ENCODE results near the gene AKNA.

DNA sequence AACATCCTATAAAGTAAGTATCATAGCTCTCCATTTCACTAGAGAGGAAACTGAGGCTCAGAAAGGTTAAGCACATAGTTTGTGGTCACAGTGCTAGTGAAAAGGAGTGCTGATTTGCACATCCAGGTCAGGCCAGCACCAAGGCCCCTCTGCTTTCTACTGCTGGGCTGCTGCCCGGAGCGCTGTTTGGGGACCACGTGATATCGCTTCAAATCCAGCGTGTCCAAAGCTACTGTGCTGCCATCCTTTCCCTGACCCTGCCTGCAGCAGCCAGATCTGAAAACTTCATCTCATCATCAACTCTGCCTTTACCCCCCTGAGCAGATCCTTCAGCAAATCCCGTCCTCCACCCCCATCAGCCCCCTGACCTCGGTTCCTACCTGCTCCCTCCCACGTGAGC lies 40.7 kb upstream of the AKNA start:
- TF ChIP-seq TAF1 (IDR thresholded peaks at IDR 0.05; ENCODE audit: low read depth) = no peak
- TF ChIP-seq POLR2AphosphoS5 (IDR thresholded peaks at IDR 0.05) = no peak
- TF ChIP-seq, protein P1, sequence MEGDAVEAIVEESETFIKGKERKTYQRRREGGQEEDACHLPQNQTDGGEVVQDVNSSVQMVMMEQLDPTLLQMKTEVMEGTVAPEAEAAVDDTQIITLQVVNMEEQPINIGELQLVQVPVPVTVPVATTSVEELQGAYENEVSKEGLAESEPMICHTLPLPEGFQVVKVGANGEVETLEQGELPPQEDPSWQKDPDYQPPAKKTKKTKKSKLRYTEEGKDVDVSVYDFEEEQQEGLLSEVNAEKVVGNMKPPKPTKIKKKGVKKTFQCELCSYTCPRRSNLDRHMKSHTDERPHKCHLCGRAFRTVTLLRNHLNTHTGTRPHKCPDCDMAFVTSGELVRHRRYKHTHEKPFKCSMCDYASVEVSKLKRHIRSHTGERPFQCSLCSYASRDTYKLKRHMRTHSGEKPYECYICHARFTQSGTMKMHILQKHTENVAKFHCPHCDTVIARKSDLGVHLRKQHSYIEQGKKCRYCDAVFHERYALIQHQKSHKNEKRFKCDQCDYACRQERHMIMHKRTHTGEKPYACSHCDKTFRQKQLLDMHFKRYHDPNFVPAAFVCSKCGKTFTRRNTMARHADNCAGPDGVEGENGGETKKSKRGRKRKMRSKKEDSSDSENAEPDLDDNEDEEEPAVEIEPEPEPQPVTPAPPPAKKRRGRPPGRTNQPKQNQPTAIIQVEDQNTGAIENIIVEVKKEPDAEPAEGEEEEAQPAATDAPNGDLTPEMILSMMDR (IDR thresholded peaks at IDR 0.05; ENCODE audit: poor library complexity, severe bottlenecking) = no peak
- no peak for TF ChIP-seq RAD21 (conservative IDR thresholded peaks at IDR 0.05)
- TF ChIP-seq EZH2 (IDR thresholded peaks at IDR 0.05; ENCODE audit: borderline replicate concordance, insufficient read depth, low read length, poor library complexity, severe bottlenecking) = no peak
- no peak for TF ChIP-seq EP300 (conservative IDR thresholded peaks at IDR 0.05; ENCODE audit: poor library complexity, severe bottlenecking)
